Dermis microvascular lymphatic vessel endothelial cell (primary cell): ENCODE measurements around the gene NOSTRIN. TPM values are rescaled to one million over a fixed set of nuclear protein-coding genes. Genes with fewer than 3 reads are reported as not detected.
"Not testable (repeated sequence)": the region's sequence is repeated elsewhere in the genome, so short reads cannot be mapped to it uniquely, and the experiment has no call there.

Source experiments
- DNase-seq, 2 donors: peaks; one replicate each; pipeline versions ENCODE4 v3.0.0 to v3.0.0-alpha.2; 2010; ENCODE audit warnings: low read depth in 2 of 2
- total RNA-seq: library from RNA; depleted of rRNA; stranded (reverse); fragments of >200 nt; gene quantifications from 2 replicates; pipeline ENCODE4 v1.2.1, GENCODE V29; 2014

Gene NOSTRIN
- total RNA-seq, 1 donor from 2014 or later: 2.8 TPM

DNA sequence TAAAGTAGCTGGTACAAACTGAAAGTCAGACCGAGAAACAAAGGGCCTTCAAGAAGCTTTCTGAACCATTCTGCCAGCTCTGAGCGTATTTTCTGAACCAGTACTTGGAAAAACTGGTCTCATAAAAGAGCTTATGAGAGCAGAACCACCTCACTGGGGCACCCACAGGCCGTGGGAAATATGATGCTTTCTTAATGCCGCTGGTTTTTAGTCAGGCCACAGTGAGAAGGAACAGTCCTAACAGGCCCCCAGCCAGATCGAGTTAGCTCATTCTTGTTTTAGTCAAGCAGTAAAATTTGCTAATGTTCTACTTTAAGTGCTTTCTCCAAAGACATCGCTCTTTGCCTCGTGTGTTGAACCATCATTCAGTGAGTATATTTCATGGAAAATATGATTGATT lies 12.7 kb upstream of the NOSTRIN start:
- DNase-seq: no peak

DNA sequence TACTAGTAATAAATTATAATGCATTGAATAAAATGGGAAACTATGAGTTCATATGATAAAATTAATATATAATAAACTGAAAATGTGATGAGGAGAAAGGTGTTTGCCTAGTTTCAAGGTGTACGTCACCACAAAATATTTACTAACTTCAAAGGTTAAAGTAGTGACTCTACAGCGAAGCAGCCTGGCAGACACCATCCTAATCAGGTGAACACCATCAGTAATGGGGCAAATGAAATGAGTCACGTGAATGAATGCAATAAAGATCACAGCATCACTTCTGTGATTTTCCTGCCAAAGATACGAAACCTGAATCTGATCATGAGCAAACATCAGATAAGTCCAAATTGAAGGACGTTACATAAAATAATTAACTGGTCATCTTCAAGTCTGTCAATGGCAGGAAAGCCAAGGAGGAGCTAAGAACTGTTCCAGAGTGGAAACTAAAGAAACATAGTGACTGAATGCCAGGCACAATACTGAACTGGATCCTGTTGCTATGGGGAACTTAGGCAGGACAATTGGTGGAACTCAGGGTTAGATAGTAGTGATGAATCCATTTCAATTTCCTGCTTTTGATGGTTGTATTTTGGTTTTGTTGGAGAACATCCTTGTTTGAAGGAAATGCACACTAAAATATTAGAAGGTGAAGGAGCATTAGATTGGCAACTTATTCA lies 12.1 kb upstream of the NOSTRIN start:
- peak; percentile 66 to 78 for DNase-seq

DNA sequence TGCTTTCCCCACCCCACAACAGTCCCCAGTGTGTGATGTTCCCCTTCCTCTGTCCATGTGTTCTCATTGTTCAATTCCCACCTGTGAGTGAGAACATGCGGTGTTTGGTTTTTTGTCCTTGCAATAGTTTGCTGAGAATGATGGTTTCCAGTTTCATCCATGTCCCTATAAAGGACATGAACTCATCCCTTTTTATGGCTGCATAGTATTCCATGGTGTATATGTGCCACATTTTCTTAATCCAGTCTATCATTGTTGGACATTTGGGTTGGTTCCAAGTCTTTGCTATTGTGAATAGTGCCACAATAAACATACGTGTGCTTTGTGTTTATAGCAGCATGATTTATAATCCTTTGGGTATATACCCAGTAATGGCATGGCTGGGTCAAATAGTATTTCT lies 11.3 kb upstream of the NOSTRIN start:
- DNase-seq: not testable (repeated sequence)

DNA sequence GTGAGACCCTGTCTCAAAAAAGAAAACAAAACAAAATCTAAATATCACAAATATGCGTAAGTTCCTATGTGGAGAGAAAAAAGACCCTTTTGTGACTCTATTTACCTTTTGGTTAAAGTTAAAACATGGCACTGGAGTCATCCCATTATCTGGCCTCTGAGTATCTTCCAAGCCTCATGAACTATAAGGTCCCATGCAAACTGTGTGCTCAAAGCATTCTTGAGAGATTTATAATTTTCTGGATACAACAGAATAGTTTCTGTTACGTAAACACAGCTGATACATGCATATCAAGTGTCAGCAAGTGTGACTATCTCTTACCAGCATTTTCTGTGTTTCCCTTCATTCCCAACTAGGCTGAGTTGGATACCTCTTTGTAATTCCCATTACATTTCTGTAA lies 8.8 kb upstream of the NOSTRIN start:
- no peak for DNase-seq

DNA sequence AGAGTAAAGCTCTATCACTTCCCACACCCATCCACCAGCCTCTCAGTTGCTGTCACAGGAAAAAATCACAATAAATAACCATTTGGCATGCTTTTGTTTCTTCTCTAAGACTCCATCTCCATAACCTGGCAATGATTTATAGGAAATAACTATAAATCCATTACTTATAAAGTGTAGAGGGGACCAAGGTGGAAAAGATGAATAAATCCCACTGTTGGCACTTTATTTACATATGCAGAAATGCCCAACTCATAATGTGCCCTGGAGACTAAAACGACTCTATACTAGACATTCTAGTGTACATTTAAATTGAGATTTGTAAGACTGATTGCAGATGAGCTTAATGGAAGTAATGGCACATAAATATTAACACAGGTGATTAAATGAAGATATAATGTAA lies 7.5 kb upstream of the NOSTRIN start:
- no peak for DNase-seq

DNA sequence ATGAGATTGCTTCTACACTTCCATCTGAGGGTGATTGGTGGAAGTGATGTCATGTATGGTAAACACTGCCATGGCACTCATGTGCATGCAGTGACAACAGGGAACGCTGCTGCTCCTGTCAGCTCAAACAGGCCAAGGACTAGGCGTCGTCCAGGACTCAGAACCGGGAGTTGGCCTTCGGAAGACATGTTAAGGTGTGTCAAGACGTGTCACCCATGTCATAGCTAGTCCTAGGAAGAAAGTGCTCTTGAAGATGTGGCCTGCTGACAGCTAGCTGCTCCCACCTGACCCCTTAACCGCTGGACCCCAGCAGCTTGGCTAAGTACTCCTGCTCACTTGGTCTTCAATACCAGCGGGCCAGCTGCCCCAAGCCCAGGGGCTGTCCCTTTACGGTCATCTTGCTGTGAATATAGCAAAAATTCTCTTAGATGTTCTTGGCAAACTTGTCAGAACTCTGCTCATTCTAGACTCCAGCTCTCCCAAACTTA lies 6.3 kb upstream of the NOSTRIN start:
- DNase-seq: no peak

DNA sequence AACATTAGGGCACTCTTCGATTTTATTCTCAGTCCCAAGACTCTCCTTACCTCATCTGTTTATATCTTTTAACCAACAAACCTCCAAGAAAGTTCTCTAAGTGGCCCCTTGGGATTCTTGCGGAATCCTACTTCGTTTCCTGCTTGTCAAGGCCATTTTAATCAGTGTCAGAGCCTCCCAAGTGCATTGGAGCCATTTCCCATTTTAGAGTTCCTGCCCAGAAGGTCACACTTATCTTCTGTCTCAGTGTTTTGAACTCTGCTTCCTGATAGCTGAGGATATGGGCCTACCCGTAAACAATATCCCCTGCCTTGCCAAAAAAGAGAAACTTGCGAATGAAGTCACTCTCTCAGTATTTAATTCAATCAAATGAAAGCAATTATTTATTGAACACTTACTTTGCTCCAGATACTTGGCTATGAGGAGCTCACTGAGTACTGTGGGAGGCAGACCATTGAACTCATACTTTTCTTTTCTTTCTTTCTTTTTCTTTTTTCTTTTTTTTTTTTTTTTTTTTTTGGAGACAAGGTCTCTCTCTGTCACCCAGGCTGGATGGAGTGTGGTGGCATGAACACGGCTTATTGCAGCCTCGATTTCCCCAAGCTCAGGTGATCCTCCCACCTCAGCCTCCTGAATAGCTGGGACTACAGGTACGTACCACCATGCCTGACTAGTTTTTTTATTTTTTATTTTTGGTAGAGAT lies 5.7 kb upstream of the NOSTRIN start:
- peak in 1 of 2 donors; percentile 81 for DNase-seq

DNA sequence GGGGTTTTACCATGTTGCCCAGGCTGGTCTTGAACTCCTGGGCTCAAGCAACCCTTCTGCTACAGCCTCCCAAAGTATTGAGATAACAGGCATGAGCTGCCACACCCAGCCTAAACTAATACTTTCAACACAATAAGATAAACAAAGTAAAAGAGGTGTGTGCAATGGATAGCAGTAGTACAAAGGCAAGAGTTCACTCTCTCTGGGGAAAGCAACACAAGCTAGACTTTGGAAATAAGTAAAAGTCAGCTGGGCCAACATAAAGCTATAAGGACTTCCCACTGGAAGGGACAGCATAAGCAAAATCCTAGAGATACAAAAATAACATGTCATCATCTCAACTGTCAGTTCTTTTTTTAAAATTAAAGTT lies 5.2 kb upstream of the NOSTRIN start:
- no peak for DNase-seq

DNA sequence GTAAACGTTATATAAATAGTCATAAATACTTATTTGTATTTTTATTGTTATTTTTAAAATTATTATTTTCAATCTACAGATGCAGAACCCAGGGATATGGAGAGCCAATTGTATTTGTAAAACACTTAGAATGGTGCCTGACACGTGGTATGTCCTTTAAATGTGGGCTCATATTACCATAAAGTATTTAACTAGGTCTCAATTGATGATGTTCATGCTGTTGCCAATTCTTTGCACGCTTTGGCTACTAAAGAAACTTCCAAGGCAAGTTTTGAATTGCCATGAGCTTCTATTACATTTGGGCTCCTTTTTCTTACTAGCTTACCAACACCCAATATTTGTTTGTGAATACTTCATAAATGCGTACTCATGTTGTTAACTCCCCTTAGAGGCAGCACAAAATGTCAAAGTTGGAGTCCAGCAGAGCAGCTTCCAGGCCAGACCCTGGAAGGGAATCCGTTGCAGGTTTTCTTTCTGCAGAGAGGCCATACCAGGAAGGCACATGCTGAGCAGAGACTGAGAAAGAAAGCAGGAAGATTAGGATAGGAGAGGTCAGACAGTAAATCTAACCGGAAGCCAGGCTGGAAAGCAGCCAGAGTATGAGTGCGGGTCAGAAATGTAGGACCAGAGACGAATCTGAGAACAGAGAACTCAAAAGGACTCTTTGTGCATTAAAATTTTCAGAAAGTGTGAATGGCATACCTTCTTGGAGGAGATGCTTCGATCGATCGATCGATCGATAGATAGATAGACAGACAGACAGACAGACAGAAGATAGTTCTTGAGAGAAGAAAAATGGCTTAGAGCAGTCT lies 4.2 kb upstream of the NOSTRIN start:
- peak; percentile 26 to 36 for DNase-seq

DNA sequence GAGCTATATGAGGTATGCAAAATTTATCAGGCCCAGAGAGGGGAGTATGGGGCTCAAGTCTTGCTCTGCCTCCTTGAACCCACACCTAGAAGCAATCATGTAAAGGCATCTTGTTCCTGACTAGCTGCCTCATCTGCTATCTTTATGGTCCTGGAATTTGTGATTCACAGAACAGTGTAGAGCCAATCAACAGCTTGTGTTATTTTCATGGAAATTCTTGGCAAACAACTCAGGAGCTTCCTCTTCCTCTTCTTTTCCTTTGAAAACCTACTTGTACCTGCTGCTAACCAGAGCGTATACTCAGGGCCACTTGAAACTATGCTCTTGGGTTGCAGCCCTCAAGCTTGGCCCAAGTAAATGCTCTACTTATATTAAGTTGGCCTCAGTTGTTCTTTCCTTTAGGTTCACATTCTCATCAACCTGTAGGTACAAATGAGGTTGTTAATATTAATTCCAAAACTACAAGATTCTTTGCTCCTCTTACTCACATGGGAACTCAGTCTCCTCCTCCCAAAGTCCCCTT lies 3.5 kb upstream of the NOSTRIN start:
- DNase-seq: peak; percentile 29 to 43

DNA sequence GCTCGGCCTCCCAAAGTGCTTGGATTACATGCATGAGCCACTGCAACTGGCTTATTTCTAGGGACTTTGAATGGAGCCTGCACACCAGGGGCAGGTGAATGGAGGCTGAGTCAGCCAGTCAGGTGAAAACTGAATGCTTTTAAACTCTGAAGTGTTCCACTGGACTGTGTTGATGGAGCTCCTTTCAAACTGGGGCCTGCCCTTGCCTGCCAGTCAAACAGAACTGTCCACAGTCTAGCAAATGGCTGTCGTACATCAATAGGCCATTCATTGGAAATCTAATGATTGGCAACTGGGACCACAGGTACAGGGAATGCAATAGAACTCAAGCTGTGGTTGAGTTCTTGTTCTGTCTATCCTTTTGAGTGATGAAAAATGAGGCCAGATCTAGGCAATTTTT lies 966 bp upstream of the NOSTRIN start:
- no peak for DNase-seq

DNA sequence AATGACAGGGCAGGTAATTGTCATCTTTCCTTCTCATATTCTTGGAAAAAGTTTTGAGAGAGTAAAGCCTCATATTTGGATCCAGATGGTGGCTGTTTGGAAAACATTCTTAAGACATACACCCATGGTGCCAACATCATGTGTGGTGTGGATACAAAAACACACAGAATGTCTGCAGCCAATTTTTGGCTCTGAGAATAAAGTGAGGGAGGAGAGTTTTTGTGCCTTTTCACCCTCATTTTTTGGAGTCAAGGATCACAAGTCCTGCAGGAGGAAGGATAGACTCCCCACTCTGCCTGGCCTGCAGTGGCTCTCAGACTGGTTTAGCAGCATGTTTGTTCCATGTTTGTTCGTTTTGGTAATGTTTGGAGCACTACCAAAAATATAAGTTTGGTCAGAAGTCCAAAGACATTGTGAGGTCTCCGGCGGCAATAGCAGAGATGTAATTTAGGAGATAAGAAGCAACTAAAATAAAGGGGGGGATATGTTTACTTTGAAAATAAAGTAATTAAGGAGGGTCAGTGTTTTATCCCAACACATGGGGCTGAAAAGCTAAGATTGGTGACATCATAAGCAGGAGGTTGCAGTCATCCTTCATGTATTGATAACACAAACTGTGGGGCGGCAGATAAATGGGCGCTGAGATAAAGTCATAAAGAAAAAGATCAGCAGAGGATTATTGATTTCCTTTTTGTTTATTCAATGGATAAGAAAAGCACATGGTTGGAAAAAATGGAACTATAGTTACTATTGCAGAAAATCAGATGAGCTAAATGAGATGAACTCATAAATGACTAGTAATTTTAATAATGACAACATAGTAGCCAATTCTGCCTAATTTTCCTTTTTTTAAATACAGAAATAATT lies 655 bp downstream of the NOSTRIN start:
- DNase-seq: no peak

DNA sequence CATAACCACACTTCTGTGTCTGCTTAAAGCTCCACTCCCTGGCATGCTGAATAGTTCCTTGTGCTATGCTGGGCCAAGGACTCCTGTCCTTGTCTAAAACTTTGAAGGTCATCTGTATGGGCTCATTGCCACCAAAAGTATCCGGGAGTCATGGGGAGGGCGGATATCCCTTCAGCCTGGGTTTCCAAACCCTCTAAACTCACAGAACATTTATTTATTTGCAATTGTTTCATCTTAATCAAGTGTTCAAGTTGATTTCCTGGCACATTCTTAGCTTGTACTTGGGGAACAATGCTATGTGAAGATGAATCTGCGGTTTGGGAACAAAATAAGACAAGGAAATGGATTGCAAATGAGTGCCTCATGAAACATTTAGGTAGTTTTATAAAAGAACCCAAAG lies 1.8 kb downstream of the NOSTRIN start:
- DNase-seq: no peak

DNA sequence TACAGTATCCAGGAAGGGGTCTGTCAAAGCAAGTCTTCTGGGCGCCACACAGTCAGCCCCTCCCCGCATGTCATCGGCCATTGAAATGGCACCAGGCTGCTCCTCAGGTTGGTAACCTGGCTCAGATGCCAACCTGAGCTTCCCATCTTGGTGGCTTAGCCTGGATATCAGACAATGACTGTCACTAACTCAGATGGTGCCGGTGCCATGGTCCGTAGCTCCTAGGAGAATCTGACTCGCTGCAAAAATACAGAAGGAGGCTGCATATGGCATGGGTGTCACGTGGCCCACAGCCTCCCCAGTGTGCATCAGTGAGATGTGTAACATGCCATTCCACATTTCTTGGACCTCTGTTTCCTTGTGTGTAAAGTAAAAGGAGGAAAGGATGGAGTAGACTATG lies 3.2 kb downstream of the NOSTRIN start:
- no peak for DNase-seq

DNA sequence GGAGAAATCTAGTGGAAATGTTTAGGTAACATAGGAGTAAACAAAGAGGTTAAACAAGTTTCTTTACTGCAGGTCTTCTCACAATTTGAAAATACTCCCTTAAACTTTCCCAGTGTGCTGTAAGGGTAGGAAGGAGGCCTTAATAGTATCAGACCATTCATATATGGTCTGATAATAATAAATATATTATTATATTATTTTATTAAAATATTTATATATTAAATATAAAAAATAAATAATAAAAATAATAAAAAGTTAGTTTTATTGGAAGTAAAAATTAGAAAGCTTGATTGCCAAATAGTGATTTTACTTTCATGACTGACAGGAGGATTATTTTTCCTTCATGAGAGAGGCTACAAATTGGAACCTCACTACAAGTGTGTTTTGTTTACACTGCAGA lies 7.1 kb downstream of the NOSTRIN start:
- DNase-seq: no peak

DNA sequence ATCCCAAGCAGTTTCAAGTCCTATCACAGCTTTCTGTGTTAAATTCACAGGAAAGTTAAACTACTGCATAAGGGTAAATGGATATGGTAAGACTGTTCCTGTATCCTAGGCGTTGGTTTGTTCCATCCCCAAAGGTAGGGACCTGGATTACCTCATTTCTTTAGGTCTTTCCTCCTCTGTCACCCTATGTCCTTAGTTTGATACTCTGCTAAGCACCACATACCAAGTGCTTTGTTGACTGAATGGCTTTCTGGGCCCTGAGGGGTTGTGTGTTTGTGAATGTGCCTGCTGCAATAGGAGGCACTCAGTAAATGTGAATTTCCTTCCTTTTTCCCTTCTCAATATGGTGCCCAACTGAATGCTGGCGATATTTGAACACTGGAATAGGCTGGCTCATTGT lies 7.8 kb downstream of the NOSTRIN start:
- DNase-seq: no peak

DNA sequence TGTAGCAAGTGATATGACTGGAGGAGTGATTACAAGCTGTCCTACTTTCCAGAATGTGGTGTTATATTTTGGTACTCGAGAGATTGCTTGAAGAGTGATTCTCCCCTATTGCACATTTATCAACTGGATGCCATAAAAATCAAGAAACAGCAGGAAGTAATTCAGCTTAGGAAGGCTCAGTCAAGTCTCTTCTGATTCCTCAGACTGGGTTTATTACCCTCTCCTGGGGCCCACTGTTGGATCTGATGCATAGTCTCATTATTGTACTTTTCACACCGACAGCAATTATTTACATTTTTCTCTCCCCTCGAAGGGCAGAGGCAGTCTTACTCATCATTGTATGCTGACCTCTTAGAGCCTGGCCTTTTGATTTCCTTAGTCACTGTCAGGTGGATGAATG lies 9.3 kb downstream of the NOSTRIN start:
- DNase-seq: no peak

DNA sequence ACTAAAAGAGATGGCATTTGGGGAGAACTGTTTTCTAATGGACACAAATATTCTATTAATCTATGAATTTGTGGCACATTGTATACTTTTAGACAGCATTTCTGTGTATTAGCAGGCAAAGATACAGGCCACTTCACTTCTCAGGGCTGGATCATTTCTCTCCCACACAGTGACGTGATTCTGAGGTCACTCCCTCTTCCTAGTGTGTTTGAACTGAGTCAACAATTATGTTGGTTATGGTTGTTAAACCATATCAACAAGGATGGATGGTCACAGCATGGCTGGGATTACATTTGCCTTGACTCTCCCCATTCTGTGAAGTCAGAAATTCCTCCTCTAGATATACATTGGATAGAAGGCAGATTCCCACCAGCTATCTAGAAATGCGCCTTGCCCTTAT lies 11.6 kb downstream of the NOSTRIN start:
- DNase-seq: no peak

DNA sequence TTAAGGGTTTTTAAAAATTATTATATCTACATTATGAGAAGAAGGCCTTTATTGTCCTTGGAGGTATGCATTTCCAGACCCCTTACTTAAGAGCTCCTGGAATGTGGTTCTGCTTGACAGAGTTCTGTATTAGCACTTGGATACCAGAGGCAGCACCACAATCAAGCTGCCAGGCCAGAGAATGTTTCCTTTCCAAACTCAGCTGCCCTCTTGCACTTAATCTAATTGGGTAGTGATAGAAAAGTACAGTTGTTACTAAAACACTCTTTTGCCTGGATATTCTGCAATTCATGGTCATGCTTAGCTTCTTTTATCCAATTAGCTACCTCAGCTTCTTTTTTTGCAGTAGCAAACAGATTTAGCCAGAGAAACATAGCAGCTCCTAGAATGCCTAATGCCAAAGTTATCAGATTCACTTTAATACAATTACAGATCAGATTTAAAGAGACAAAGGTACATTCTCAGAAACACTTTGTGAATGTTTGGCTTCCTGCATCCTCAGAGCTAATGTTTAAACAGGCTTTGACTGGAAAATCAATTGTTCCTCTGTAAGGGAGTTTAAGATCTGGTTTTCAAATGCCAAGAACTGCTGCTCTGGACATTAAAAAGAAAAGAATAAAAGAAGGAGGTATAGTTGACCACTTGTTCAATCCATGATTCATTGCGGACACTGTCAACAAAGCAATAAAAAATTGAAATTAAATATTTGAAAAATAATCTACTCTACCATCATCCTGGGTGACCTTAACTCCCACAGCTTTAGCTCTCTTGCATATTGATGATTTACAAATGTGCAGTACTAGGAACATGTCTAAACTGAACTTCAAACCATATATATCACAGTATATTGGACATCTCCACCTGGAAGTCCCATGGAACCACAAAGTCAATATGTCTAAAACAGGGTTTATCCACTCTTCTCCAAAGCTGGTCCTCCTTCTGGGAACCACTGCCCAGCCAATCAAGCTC lies 12.8 kb downstream of the NOSTRIN start:
- DNase-seq: no peak

DNA sequence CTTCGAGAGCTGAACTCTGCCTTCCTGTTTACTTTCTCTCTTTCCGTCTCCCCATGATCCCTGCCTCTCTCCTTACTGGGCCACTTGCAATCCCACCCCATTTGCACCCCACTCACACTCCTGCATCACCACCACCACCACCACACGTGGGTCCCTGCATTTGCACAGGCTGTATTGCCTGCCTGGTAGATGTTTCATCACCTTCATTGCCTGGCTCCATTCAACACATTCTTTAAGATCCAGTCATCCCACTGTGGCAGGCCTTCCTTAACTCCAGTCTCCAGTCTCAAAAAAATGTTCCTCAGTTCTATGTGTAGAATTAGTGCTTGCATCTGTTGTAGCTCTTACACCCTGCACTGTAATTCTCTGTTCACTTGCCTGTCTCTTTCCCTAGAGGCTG lies 13.9 kb downstream of the NOSTRIN start:
- no peak for DNase-seq
